GM21619 (cell line): ENCODE results near the gene CA10.

Source experiments
- ATAC-seq: cut with Tn5 transposase; IDR thresholded peaks from one replicate; pipeline ENCODE4 v1.9.1; 2021; ENCODE audit not compliant: unreplicated experiment

CA10 gene

DNA sequence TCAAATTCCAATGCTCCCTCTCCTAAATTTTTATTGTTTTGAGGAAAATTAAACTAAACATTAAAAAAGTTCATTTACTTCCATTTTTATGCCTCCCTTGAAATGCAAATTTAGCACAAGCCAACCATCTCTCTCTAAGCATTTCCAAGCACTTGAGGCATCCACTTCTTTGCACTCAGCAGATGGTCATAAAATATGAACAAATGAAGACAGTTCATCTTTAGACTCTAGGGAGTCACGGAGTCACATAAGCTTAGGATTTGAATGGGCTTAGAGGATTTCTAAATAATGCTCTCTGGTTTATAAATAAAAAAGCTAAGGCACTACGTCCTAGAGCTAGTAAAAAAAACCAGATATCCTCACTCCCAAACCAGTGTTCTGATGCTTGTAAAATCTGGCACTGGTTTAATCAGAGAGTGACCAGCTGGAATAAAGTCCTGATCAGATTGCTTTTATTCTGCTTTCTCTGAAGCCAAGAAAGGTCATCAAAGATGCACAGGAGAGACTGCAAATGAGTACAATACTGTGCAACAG lies 204.2 kb downstream of the CA10 start:
- no peak for ATAC-seq

DNA sequence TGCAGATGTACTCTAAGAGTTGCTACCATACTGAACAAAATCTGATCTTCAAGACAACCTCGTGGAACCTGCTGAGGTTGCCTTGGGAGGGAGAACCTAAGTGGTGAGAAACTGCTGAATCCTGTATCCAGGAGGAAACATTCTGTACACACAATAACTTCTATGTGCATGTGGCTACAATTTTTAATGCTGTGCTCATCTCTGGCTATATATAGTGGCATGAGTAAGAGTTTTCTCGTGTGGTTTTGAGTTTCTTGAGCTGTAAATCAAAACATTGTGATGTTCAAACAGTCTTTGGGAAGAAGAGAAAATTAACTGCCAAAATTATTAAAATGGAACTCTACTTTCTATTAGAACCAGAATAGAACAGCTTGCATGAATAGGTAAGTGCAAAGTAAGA lies 206.8 kb downstream of the CA10 start:
- no peak for ATAC-seq

DNA sequence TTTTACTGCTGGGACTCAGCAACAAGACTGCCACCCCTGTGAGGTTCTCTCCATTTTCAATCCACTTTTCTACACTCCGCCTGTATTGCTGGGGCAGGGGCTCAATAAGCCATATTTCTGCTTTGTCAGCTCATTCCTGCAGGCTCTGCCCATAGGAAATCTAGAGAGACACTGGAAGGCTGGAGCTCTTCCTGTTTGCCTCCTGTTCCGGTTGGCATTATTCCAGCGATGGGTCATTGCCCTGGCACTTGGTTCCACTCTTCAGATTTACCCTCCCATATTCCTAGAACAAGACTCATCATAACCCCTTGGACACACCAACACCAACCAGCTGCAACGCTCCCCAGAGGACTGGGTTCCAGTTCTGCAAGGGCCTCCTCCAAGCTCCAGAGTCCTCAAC lies 210.4 kb downstream of the CA10 start:
- no peak for ATAC-seq

DNA sequence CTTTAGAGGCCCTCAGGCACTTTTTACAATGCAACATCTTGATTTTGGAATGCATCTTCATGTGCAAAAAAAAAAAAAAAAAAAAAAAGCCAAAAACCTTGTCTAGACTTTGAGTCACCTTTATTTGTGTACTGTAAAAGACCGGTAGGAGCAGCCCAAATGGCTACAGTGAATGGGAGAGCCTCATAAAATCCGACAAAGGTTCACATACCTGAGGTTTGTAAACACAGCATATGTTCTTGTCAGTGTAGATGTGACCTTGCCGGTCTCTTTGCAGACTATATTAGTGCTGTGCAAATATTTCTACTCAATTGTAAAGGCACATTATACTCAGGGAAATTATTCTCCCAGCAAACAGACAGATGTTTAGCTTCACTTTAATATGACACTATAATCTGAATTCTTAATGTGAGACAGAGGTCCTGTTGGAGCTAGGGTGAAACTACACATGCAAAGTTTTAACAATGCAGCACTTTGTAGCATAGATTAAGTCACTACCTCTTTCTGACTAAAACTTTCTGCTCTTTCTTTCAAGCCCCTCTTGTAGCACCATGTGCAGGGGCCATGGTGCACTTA lies 211.3 kb downstream of the CA10 start:
- ATAC-seq: no peak

DNA sequence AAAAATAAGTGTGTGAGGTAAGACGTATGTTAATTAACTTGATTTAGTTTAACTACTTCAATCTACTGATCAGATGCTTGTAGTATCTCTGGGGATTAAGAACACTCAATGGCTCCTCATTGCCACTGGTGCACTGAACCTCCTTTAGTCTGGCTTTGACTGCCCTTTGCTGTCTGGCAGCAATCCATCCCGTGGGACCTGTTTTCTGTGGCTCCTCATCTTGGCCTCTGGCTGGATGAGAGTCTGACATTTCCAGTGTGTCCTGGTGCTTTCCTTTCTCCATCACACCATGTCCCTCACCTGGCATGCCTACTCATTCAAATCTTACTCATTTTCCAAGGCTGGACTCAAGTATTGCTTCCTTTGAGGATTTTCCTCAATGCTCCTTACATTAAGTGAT lies 212.2 kb downstream of the CA10 start:
- no peak for ATAC-seq

DNA sequence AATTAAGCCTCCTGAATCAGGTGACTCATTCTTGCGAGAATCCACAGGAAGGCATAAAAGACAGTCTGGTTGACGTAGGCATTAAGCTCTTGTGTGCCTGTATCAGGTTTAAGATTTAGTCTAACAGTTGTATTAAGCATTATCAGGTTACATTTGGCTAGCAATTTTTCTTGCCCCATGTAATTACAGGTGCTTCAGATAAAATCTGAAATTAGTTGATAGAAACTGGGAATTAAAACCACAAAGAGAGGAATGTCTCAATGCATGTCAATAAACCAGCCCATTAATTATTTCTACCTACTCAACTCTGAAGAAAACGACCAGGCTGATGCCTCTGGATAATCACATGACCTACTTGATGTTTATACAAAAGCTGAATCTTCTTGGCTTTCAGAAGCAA lies 217.2 kb downstream of the CA10 start:
- no peak for ATAC-seq

DNA sequence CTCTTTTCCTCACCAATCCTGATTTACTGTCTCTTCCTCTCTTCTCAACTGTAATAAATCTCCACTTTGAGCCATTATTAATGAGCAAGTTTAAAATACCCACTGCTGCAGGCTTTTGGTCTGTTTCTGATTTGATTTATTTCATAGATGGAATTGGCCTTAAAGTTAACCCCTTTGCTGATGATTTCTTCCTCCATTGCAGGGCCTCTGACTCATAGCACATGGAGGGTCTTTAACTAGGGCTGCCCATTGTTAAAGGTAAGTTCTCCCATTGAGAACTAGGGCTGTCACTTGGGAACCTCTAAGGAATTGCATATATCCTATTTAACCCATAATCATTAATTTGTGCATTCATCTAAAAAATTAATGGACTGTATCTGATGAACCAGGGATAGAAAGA lies 221.2 kb downstream of the CA10 start:
- ATAC-seq: no peak

DNA sequence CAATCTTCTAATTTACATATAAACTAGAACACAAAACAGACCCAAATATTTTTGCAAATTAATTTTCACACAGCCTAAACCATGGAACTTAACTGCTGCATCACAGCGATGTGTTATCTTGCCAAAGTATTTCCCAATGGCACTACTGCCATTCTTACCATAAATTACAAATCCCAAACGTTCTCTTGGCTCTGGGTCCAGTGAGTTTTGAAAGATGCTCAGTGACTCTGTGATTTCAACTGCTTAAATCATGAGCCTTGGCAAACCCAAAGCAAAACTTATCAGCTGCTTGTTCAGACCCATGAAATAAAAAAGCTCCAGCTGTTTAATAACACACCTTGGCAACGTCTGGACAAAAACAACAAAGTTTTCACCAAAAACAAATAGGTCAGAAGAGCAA lies 223.0 kb downstream of the CA10 start:
- ATAC-seq: no peak

DNA sequence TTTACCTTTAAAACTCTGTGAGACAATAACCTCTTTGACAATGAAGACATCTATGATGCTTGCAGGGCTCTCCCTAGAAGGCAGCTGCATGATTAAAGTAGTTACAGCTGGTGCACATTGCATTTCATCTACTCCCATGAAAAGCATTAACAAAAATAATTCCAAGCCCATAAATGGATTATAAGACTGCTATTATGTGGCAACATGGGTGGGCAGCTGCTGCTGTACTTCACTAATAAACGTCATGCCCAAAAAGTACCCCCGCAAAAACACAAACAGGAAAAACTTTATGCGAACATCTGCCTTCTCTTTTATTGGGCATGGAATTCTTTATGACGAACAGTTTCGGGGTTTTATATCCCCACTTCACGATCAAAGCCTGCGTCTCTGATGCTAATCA lies 224.9 kb downstream of the CA10 start:
- ATAC-seq: no peak

DNA sequence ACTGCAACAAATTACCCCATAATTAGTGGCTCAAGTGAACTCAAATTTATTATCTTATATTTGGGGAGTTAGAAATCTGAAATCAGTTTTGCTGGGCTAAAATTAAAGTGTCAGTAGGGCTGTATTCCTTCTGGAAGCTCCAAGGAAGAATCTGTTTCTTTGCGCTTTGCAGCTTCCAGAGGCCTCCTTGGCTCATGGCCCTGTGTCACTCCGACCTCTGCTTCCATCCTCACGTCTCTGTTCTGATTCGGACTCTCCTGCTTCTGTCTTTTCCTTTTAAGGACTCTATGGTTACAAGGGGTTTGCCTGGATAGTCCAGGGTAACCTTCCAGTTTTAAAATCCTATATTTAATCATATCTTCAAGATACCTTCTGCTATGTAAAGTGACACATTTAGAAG lies 232.1 kb downstream of the CA10 start:
- ATAC-seq: no peak

DNA sequence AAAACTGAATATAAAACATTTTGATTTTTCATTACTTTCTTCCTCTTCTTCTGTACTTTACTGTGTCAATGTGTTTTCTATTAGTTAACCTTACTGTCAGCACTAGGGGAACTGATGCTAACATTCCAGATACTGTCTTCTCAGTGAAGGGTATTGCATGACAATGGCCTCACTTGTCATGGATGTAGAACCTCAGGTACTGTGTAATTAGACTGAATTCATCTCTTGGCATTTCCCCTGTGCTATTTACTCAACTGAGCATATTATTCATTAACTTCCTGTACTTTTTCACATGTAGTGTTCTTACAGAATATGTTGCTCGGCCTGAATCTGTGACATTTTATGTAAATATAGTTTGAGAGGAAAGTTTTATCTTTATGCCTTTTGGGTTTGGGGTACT lies 237.0 kb downstream of the CA10 start:
- no peak for ATAC-seq

DNA sequence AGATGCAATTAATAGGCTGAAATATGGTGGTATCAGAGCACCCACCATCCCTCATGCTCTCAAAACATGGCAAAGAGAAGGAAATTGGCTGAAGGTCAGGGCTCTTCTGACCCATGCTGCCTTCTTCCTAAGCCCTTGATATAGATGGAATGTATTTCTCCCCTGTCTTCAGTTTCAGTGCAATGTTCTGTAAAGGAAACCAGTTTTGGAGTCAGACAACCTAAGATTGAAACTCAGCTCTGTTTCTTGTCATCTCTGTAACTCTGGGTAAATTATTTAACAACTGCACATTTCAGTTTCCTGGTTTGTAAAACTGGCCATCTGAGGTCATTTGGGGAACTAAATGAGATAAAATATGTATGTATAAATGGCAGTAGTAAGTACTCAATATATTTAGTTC lies 243.9 kb downstream of the CA10 start:
- ATAC-seq: no peak

DNA sequence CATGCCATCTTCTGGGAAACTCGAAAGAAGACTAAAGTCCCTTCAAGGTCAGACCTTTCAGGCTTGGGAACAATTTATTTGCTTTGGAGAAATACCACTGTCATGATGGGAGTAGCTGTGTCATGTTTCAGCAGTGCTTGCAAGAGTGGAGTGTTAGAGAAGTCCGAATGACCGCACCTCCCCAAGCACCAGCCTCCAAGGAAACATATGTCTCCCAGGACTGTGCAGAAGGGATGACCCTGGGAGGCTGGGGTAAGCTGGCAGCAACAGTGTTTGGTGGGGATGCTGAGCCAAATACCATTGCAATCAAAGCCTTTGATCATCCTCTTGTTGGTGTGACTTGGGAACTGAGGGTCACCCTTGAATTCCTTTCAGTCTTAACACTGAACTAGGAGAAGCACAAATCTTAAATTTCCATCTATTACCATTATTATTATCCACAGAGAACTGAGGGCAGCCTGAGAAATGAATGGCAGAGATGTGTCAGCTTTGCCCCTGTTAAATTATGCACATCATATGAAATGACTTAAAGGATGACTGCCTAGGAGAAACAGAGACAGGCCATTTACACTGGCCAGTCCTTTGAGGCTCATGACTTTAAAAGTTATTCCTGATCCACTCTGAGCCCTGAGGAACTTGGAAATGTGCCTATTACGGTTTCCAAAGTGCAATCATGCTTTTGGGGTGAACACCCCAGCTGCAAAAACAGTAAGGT lies 244.9 kb downstream of the CA10 start:
- ATAC-seq: no peak

DNA sequence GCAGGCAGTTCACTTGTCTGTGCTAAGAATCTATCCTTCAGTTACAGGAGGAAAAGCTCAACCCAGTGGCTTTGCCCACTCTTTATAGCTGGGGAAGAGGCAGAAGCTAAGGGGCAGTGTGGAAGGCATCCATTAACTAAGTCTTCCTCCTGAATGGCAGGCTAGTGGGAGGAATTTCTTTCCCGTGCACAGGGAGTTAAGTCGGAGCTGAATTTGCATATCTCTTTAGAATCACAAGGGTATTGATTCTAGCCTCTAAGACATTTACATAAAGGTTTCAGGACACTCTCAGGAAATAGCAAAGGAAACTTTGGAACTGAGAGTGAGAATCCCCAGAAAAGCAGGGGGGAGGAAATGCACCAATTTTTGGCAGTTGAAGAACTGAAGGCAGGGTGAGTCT lies 245.6 kb downstream of the CA10 start:
- no peak for ATAC-seq

DNA sequence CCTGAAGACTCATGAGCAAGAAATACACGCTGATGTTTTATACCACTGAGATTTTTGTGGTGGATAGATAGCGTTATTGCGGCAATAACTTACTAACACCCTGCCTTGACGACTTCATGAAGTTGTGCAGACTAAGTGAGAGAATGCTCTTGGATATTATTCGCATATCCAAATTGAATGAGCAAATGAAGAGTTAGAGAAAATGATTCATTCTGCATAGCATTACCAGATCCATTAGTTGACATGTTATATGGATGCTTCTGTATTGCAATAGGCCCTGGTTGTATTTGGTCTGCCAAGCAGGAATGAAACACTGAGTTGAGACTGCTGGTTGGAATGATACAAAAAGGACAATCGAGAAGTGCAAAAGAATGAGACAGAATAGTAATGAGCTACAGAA lies 247.3 kb downstream of the CA10 start:
- no peak for ATAC-seq

DNA sequence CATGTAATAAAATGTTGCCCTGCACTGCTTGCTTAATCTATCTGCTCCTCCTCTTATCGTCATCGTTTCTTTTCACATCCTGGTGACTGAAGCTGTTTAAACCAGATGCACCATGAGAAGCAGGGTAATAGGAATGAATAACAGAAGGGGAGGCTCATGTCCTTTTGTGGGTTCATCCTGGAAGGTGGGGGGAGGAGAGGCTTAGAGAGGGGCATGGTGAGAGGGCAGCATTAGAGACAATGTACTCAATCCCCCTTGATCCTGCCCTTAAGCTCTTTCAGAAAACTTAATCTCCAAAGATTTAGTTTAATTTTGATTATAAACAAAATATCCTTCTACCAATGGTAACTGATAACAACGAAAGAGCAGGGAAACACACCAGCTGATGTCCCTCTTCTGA lies 248.5 kb downstream of the CA10 start:
- no peak for ATAC-seq

DNA sequence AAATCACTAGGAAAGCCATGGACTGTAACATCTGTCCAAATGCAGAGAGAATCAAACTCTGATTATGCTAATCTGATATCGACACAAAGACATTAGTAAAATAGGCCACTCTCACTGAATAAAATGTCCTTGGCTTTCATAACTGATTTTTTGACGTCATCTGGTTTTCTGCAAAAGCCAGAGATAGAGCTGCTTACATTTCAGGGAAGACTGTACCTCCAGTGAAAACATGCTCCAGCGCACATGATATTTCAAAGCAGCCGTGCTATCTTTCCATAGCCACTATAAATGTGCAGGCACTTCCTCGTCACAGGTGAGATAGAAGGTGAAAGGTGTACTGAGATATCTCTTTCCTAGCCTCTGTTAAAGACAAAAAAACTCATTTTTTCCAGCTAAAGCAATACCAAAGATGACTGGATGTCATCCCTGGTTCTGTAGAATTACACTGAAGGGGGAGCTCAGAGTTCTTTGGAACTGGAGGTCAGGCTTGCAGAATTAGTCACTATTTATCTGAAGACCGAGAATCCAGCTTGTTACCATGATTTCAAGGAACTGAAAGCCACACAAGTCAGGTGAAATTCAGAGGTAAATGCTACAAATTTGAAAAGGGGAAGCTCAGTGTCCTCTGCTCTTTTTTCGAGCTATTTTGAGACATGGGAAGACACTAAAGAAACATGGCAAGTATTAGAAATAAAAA lies 249.5 kb downstream of the CA10 start:
- ATAC-seq: no peak

DNA sequence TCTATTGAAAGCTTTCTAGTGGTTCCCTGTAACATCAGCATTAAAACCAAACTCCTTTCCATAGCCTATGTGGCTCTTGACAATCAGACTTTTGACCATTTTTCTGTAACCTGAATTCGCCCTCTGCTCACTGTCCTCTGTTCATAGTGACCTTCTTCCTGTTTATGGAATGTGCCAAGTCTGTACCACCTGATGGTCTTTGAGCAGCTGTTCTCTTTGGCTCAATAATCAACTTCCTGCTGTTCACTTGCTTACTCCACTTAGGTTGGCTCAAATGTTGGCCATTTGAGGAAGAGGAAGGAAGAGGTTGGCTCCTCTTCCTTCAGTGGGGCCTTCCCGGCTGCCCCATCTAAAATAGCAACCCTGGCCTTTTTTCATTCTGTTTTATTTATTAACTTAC lies 251.5 kb downstream of the CA10 start:
- no peak for ATAC-seq

DNA sequence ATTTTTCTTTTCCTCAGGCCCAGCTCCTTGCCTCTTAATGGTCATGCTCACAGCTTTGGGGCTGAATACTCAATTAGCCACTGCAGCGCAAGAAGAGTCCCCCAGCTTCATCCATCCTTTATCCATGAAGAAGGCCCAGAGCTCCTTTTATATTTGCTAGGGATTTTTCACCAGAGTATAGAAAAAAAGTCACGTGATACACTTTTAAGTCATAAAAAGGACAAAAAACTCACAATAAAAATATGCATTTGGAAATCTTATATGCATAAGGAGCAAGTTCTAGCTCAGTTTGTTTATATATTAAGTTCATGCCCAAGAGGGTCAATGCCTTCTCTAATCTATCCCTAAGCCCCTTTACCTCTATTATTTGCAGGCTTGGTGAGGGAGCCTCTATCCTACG lies 254.1 kb downstream of the CA10 start:
- no peak for ATAC-seq

DNA sequence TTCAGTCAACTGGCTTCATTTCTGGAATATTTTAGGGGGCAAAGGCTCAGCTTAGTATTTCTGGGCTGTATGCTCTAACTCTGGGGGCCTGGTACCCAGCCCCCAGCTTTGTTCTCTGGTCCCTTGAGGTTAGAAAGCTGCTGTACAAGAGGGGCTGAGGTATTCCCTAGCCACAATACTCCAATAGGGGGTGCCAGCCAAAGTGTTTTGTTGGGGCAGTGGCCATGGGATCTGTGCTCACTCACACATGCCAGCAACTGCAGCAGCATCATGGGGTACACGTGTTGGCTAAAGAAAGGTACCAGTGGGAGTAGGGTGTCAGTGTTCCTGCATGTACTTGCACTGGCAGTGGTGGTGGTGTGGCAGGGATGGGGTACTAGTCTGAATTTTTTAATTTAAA lies 257.3 kb downstream of the CA10 start:
- ATAC-seq: no peak

DNA sequence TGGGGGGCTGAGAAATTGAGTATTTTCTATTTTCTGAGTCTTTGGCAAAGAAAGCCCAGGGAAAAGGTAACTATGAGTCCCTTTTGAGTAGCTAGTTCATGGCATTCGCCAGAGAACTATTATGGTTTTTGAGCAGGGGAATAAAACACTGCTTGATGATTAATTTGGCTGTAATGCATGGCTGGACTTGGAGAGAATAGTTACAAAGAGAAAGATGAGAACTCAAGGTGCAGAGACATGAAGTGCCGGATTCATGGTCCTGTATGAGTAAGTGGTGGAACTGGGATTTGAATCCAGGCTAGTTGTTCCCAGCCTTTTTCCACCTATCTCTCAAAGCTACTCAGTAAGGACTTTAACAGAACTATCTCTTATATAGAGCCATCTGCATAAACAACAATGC lies 266.6 kb downstream of the CA10 start:
- no peak for ATAC-seq

DNA sequence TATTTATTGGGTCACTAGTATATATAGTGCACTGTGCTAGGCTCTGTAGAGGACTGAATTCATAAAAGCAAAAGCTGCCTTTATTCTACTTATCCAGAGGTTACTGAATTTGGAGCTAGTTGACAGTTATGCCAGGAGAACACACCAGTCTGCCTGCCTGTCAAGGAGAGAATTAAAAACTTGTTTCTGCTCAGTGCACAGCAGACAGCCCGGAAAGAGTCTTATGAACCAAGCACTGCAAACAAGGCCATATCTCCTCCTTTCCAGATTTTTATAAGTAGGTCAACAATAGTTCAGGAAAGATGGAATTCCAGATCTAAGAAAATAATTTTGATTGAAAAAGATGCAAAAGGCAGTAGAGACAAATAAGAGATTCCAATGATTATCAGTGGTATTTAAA lies 267.8 kb downstream of the CA10 start:
- ATAC-seq: no peak
